HG02938 (cell line): ENCODE results near the gene SNX1.
A peak's percentile ranks its signal among the peaks of the same experiment; 100 is the strongest.

Source experiments
- ATAC-seq: cut with Tn5 transposase; IDR thresholded peaks from one replicate; pipeline ENCODE4 v1.9.1; 2021; ENCODE audit warnings: mild to moderate bottlenecking, moderate library complexity; ENCODE audit not compliant: unreplicated experiment

The SNX1 gene

DNA sequence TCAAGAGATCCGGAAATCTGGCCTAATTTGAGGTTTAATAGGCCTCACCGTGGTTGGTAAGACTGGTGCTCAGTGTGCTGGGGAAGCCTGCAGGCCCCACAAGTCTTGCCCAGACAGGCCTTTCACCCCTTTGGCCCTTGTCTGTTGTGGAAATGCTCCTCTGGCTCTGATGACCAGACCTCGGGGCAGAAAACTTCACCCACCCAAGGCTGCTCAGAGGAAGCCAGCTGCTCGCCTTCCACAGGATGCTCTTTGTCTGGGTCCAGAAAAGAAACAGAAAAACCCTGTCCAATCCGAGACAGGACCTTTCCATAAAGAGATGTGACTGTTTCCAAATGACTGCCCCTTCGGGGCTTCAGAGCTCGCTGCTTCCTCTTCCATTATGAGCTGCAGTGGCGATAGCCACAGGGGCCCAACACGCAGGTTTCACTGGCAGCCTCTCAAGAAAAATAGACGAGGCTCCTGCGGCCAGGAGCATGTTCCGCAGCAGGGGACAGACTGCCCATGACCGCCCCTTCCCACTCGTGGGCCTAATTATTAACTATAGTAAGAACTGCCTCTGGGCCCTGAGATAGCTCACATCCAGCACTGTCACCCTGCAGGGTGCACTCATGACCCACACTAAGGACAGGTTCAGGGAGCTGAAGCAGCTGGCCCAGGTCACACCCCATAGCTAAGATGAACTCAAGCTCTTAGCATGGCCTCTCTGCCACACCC is 48.9 kb downstream of the SNX1 start:
- peak; percentile 71 for ATAC-seq

DNA sequence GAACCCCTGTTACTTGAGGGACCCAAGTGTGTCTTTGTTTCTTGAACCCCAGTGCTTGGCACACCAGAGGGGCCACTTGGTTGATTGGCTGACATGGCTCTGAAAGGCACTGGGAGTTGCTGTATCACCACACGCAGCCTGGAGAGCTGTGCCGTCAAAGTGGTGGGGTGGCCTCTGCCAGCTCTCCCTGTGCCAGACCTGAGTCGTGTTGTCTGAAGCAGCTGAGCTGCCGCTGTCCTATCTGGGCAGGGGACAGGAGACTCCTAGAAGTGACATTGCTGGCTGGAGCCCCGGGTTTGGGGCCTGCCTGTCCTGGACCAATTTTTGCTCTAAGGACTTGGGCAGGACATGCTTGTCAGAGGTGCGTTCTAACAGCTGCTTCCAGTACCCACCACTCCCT is 50.3 kb downstream of the SNX1 start:
- no peak for ATAC-seq

- ATAC-seq, result no peak
Observed at GRCh38 chr15:64146520-64146884, 50.7 kb downstream of the SNX1 start.

GRCh38 chr15:64146885-64147681 is 51.3 kb downstream of the SNX1 start:
- ATAC-seq, result no peak

GRCh38 chr15:64148168-64148567 is 52.4 kb downstream of the SNX1 start:
- no peak for ATAC-seq

GRCh38 chr15:64148581-64148980 is 52.8 kb downstream of the SNX1 start:
- ATAC-seq, result no peak

- ATAC-seq, result no peak
Observed at GRCh38 chr15:64149424-64149823, 53.6 kb downstream of the SNX1 start.

DNA sequence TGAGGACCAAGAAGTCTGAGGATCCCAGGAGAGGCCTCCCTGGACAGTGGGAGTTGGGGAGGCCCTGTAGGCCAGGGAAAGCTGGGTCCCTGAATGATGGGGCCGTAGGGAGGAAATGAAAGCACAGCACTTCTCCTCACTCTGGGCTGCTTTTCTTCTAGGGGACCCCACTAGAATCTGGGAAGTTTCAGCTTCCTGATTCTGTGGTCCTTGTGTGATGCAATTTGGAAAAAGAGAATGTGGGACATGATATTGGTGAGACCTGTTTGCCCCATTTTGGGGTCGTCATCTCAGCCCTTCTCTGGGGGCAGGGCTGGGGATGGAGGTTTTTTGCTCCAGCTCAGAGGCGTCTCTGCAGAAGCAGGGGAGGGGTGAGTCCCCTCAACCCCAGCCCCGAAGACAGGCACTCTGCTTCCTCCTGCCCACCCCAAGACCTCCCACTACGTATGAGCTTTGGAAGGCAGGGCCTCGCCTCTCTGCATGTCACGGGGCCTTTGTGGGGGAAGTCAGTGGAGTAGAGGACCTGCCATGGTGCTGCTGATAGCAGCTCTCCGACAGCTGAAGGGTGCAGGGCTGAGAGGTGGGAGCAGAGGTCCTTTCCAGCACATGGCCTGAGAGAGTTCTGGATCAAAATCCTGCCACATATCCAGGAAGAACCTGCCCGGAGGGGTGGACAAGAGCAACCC is 54.3 kb downstream of the SNX1 start:
- no peak for ATAC-seq

- no peak for ATAC-seq
Observed at GRCh38 chr15:64151727-64152506, 56.1 kb downstream of the SNX1 start, which contains the start of gene SNX22. Gene SNX22 (plus strand): TSS chr15:64151731. CDS start chr15:64151776, 45 bp downstream.

DNA sequence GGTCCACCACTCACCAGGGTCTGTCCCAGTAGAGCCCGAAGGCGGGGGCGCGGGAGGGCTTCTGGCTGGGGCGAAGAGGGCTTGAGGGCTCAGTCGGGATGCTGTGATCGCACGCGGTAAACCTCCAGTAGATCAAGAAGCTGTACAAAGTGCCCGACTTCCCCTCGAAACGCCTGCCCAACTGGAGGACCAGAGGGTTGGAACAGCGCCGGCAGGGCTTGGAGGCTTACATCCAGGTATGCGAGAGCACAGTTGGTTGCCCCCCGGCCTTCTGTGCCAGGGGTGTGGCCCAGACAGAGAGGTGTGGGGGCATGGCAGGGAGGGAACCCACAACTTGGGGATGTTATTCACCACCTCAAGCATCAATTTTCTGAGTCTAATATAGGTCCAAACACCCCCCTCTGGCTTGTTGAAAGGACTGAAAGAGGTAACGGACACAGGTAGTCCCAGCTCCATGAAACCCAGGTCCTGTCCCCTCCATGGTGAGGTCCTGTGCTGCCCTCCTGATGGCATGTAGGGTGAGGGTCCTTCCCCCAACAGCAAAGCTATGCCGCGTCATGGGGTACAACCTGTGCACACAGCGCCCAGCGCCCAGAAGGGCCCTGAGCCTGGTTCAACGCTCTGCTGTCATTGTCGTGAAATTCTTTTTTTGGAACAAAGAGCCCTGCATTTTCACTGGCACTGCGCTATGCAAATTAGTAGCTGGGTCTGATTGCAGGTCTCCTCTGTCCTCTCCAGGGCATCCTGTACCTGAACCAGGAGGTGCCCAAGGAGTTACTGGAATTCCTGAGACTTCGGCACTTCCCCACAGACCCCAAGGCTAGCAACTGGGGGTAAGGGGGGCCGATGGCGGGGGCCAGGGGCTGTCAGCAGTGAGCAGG is 57.0 kb downstream of the SNX1 start:
- ATAC-seq, result peak; percentile 16

DNA sequence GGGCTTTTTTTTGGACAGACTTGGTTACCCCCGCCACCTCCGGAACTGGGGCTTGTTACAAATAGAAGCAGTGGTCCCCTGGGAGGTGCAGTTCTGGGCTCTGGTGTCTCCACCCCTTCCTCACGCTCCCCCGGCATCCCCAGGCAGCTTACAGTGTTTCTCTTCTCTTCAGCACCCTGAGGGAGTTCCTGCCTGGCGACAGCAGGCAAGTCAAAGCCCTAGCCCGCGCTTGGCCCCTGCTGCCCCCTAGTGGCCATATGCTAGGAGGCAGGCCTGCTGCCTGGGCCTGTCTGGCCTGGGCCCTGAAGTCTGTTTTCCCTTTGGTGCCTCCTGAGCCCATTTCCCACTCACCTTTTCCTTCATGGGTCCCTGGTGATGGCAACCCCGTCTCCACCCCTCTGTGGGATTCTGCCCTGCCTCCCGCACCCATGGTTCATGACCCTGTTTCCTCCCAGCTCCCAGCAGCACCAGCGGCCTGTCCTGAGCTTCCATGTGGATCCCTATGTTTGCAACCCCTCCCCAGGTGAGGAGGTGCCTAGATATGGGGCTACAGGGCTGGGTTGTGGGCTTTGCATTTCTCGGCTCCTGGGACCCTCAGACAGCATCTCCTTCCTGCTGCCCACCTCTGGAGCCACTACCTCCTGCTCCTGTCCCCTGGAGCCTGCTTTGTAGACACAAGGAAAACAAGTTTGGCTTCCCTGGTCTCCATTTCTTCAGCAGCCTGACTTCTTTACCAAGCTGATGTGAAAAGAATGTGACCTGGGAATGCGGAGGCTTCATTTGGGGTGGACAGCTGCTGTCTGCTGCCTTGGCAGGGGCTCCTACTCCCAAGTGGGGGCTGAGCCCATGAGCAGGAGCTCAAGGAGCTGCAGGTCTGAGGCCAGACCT is 57.9 kb downstream of the SNX1 start:
- peak; percentile 60 for ATAC-seq

DNA sequence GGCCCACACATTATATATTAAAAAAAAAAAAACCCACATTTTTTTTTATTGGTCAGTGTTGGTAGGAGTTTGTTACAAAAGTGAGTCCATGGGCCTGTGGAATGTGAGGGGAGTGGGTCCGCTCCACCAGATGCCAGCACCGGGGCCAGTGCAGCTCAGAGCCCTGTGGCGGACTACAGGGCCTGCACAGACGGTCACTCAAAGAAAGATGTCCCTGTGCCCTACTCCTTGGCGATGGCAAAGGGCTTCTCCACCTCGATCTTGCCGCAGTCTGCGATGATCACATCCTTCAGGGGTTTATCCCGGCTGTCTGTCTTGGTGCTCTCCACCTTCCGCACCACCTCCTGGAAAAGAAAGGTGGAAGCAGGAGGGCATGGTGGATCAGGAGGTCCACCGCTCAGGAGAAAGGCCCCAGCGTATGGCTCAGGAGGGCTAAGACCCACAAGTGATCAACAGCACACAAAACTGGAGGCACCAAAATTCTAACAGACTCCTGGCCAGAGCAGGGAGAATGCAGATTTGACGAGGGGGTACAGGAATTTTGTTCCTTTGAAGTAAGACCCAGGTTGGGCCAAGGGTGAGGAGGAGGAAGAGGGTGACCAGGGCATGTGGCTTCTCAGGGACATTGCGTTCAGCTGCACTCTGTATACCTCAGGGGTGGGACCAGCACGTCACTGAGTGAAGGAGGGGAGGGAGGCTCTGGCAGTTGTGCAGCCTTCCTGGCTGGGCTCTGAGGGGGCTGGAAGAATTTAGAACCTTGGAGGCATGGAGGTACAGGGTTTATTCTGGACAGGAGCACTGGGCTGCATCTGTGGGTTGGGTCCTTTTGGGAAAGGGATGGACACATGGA is 60.2 kb downstream of the SNX1 start:
- no peak for ATAC-seq

GRCh38 chr15:64156652-64157331 is 61.0 kb downstream of the SNX1 start:
- ATAC-seq, result no peak

- ATAC-seq, result no peak
Observed at GRCh38 chr15:64157599-64158125, 61.9 kb downstream of the SNX1 start.

DNA sequence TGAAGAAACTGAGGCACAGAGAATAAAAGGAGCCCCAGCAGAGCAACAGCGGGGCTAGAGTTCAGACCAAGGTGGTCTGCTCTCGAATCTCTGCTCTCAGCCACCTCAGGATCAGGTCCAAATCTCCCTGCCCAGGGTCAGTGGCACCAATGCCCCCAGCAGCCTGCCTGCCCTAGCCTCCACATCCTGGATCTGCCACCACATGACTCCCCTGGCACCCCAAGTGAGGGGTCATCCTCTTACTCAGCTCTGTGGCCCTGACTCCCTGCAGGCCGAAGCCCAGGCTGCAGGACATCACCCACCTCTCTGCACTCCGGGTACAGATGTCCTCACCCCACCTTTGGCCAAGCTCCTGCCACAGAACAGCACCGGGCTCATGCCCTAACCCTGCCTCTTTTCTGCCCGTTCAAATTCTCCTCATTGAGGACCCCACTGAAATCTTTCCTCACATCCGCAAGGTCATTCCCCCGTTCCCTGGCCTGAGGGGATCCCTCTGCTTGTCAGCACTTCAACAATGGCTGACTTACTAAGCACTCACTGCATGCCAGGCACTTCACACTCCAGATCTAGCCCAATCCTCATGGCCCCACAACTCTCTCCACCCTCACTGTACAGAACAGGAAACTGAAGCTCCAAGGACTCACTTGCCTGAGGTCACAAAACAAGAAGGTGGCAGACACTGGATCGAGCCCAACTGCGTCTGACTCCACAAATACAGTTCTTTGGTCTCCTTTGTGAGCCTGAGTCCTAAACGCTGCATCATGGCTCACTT is 62.8 kb downstream of the SNX1 start:
- no peak for ATAC-seq

GRCh38 chr15:64161688-64162477 is 66.1 kb downstream of the SNX1 start:
- ATAC-seq, result no peak
